CD1c-positive myeloid dendritic cell (primary cell): Measurements from ENCODE around the gene SLC45A3.

Experiments used
- DNase-seq: peaks from one replicate; pipeline ENCODE4 v3.0.0-alpha.2; 2016; ENCODE audit errors: extremely low spot score

The SLC45A3 gene

DNA sequence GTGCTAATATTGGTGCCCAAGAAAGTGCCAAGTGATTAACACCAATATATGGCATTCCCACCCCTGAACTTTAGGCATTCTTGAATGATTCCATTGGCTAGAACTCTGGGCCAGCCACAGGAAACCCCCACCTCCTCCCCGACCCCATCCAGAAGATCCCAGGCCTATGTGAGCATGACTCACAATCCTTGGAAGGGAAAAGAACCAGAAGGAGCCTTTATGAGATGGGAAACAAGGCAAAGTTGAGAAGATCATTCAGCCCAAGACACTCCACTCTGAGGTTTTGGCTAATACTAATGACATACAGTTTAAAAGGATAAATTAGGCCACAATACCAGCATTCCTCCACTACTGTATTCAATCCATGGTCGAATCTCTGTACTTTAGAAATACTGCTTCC lies 70.3 kb downstream of the SLC45A3 start:
- no peak for DNase-seq
